ENCODE results near the gene CAMTA1.

- TF ChIP-seq CTCF (conservative IDR thresholded peaks at IDR 0.05; ENCODE audit: low read depth, low read length): no peak
- no peak for TF ChIP-seq EZH2 (IDR thresholded peaks at IDR 0.05; ENCODE audit: borderline replicate concordance, low read depth, low read length, poor library complexity, severe bottlenecking)
Measured at GRCh38 chr1:7659514-7659913, 874.3 kb downstream of the CAMTA1 start.

Measured in A673 (cell line).